GM23338 (cell line): ENCODE results near the gene OR2T5.
"Not testable (repeated sequence)": the region's sequence is repeated elsewhere in the genome, so short reads cannot be mapped to it uniquely, and the experiment has no call there.

Source experiments
- EZH2 ChIP-seq: fragments of 200-600 bp; sonication (generic); IDR thresholded peaks from one replicate; pipeline ENCODE4 v1.8.0; 2017; ENCODE audit warnings: antibody characterized with exemption, mild to moderate bottlenecking, low read depth; ENCODE audit not compliant: unreplicated experiment
- EZH2phosphoT487 ChIP-seq: fragments of 200-600 bp; sonication (generic); IDR thresholded peaks from one replicate; pipeline ENCODE4 v1.8.1; 2018; ENCODE audit warnings: antibody characterized with exemption; ENCODE audit not compliant: unreplicated experiment
- POLR2AphosphoS5 ChIP-seq: IDR thresholded peaks from 2 replicates; pipeline ENCODE4 v1.6.1; 2016; ENCODE audit warnings: antibody characterized with exemption, low read depth
- TF ChIP-seq, protein P1 (sequence below), 2 experiments: fragments of 200-600 bp in 1 of 2; sonication (generic) in 1 of 2; conservative IDR thresholded peaks; 2 replicates each; pipeline versions ENCODE4 v1.5.1 to v1.6.1; 2016 to 2017; ENCODE audit warnings: antibody characterized with exemption in 2 of 2, low read depth in 2 of 2, mild to moderate bottlenecking in 2 of 2, moderate library complexity in 1 of 2

DNA sequence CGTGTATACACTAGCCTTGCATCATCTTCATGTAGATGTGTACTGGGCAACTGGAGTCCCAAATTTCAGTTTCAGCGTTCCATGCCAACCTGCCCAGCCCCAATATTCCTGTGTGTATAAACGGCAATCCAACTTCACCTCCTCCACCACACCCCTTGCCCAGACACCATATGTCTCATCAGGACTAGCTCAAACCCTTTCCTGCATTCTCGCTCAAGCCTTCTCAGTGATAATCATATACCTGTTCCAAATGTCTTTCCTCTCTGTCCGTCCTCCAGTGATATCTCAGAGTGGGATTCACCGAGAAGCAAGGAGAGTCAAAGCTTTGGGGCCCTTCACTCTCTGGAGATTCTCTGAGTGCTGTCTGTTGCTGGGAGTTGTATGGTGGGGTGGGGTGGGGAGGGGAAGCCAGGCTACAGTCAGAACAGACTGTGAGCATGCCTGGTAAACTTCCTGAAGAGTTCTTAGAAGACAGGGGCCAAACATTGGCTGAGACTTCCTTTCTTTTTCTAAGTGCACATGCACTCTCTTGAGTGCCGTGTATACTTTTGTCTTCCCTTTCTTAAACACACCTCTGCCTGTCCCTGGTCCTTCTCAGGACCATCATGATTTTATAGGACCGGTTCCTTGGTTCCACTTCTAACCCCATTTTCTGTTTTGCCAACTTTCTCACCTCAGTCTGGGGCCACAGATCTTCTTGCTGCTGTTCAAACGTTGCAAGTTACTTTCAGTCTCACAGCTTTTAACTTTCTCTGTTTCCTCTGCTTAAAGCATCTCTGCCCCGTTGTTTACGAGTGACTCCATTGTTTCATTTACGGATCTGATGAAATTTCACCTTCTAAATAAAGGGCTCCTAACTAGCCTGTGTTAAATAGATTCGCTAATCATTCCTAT lies 6.5 kb upstream of the OR2T5 start:
- not testable (repeated sequence) for TF ChIP-seq POLR2AphosphoS5, EZH2, EZH2phosphoT487
- TF ChIP-seq, protein P1, sequence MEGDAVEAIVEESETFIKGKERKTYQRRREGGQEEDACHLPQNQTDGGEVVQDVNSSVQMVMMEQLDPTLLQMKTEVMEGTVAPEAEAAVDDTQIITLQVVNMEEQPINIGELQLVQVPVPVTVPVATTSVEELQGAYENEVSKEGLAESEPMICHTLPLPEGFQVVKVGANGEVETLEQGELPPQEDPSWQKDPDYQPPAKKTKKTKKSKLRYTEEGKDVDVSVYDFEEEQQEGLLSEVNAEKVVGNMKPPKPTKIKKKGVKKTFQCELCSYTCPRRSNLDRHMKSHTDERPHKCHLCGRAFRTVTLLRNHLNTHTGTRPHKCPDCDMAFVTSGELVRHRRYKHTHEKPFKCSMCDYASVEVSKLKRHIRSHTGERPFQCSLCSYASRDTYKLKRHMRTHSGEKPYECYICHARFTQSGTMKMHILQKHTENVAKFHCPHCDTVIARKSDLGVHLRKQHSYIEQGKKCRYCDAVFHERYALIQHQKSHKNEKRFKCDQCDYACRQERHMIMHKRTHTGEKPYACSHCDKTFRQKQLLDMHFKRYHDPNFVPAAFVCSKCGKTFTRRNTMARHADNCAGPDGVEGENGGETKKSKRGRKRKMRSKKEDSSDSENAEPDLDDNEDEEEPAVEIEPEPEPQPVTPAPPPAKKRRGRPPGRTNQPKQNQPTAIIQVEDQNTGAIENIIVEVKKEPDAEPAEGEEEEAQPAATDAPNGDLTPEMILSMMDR (conservative IDR thresholded peaks at IDR 0.05; ENCODE audit: low read depth in 2 of 2) = not testable (repeated sequence)
